OCI-LY3 (cell line): ENCODE data around the gene PDK2.

Experiments
- H2AFZ ChIP-seq: fragments of 200-600, 300-600 bp; shearing (Covaris generic); 2 replicates; pipeline ENCODE4 v1.6.0; 2014; ENCODE audit warnings: antibody characterized with exemption, low read depth, low read length
- H3K27ac ChIP-seq: fragments of 200-600, 300-600 bp; sonication (generic); 2 replicates; pipeline ENCODE4 v1.5.1; 2014; ENCODE audit warnings: mild to moderate bottlenecking, low read length, moderate library complexity, mixed read lengths
- H3K27me3 ChIP-seq: fragments of 200-600, 300-600 bp; sonication (generic); 2 replicates; pipeline ENCODE4 v1.6.1; 2014; ENCODE audit warnings: low read depth, low read length, mixed read lengths
- H3K36me3 ChIP-seq: fragments of 200-600, 300-600 bp; sonication (generic); replicated peaks from 2 replicates; pipeline ENCODE3; 2014; ENCODE audit warnings: low read depth, low read length, mixed read lengths
- H3K4me1 ChIP-seq: fragments of 300-600, 200-600 bp; sonication (generic); 2 replicates; pipeline ENCODE4 v1.6.1; 2014; ENCODE audit warnings: low read length, mixed read lengths
- H3K4me2 ChIP-seq: fragments of 200-600, 300-600 bp; sonication (generic); 2 replicates; pipeline ENCODE4 v1.6.1; 2014; ENCODE audit warnings: low read length, mixed read lengths
- H3K4me3 ChIP-seq: fragments of 300-600, 200-600 bp; sonication (generic); 2 replicates; pipeline ENCODE4 v1.5.1; 2014; ENCODE audit warnings: antibody characterized with exemption, mild to moderate bottlenecking, low read length, moderate library complexity
- H3K79me2 ChIP-seq: fragments of 300-600, 200-600 bp; shearing (Covaris generic); 2 replicates; pipeline ENCODE4 v1.6.1; 2014; ENCODE audit warnings: mild to moderate bottlenecking, low read length, mixed read lengths
- H3K9ac ChIP-seq: fragments of 300-600, 200-600 bp; shearing (Covaris generic); 2 replicates; pipeline ENCODE4 v1.6.0; 2014; ENCODE audit warnings: mild to moderate bottlenecking, low read length, moderate library complexity
- H3K9me3 ChIP-seq: fragments of 200-600, 300-600 bp; shearing (Covaris generic); 2 replicates; pipeline ENCODE4 v1.6.1; 2014; ENCODE audit warnings: low read length, mixed read lengths; ENCODE audit not compliant: insufficient read depth
- H4K20me1 ChIP-seq: fragments of 200-600, 300-600 bp; sonication (generic); 2 replicates; pipeline ENCODE4 v1.6.1; 2016; ENCODE audit warnings: low read length, mixed read lengths; ENCODE audit not compliant: insufficient read depth
- EZH2phosphoT487 ChIP-seq: fragments of 200-600 bp; shearing (Covaris generic); IDR thresholded peaks from 2 replicates; pipeline ENCODE4 v1.6.1; 2018; ENCODE audit warnings: antibody characterized with exemption, mixed run types, low read depth
- TF ChIP-seq, protein P1 (sequence below): fragments of 200-600, 300-600 bp; sonication (generic); IDR thresholded peaks from 2 replicates; pipeline ENCODE4 v1.5.1; 2014; ENCODE audit warnings: antibody characterized with exemption, low read length, low read depth

PDK2 gene

DNA sequence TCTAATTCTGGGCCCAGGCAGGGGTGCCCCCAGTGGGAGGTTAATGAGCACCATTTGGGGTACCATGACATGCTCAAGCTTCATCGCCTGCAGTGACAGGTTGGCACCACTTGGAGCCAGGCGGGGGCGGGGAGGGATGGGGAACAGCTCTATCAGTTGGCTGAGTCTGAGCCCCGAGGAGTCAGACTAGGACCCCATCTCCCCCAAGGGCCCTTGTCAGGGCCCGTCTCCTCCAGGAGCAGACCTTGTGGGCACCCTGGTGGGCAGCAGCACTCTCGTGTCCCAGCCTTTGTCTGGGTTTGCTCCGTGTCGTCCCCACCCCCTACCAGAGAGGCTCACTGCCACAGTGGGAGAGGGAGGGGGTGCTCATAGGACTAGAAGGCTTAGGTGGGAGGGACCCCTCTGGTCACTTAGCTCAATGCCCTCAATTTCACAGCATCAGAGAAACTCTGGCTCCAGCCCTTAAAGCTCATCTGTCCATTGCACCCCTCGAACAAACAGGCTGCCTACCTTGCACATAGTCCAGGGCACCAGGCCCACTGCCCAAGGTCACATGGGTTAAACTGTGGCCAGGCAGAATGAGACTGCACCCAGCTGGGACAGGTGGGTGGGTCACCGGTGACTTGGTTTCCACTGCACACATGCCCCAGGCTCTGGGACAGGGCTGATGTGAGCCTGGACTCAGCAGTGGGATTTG lies 51.2 kb downstream of the PDK2 start:
- no peaks in the 10 kb centered on the region for H3K27me3 ChIP-seq
- H3K9ac ChIP-seq, result peak overlapping the region; percentile 99
- peaks cover 83% of the 10 kb centered on the region for H3K36me3 ChIP-seq
- TF ChIP-seq, protein P1, sequence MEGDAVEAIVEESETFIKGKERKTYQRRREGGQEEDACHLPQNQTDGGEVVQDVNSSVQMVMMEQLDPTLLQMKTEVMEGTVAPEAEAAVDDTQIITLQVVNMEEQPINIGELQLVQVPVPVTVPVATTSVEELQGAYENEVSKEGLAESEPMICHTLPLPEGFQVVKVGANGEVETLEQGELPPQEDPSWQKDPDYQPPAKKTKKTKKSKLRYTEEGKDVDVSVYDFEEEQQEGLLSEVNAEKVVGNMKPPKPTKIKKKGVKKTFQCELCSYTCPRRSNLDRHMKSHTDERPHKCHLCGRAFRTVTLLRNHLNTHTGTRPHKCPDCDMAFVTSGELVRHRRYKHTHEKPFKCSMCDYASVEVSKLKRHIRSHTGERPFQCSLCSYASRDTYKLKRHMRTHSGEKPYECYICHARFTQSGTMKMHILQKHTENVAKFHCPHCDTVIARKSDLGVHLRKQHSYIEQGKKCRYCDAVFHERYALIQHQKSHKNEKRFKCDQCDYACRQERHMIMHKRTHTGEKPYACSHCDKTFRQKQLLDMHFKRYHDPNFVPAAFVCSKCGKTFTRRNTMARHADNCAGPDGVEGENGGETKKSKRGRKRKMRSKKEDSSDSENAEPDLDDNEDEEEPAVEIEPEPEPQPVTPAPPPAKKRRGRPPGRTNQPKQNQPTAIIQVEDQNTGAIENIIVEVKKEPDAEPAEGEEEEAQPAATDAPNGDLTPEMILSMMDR, result no peak
- no peak for TF ChIP-seq EZH2phosphoT487
- peaks cover 98% of the 10 kb centered on the region for H3K79me2 ChIP-seq
- H3K4me3 ChIP-seq, result peak overlapping the region; percentile 93
- H3K9me3 ChIP-seq, result no peaks in the 10 kb centered on the region
- H3K27ac ChIP-seq, result peak overlapping the region; percentile 98
- H3K4me2 ChIP-seq, result peak overlapping the region; percentile 95
- peaks cover 58% of the 10 kb centered on the region for H4K20me1 ChIP-seq
- H3K4me1 ChIP-seq, result peaks cover 51% of the 10 kb centered on the region
- no peak overlapping the region for H2AFZ ChIP-seq

DNA sequence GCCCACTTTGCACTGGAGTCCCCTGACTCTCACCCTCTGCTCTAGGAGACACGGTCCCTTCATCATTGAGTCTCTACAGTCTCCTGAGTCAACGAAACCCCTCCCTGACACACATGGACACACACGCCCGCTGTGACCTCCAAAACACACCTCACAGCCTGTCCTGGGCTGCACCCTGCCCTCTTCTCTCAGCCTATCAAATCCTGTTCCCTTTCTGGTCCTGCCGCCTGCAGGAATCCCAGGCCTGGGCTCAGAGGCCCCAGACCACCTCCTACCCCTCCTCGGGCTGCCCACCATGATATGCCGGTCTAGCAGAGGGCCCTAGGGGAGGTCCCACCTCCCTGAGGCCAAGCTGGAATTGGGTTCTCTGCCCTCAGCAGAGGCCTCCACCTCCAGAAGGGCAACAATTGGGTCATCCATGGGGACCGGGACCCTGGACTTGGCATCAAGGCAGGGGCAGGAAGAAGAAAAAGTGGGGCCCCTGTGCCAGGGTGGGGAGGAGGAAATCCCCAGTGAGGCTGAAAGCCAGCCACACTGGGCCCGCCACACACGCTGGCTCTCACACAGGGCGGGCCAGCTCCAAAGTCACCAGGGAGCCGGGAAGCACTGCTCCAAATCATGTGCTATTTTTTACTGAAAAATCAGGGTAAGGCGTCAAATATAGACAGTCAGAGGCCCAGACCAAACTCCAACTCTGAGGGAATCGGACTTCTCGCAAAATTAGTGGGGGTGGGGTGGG lies 51.9 kb downstream of the PDK2 start:
- peaks cover 97% of the 10 kb centered on the region for H3K79me2 ChIP-seq
- H3K9ac ChIP-seq, result peak overlapping the region; percentile 99
- H2AFZ ChIP-seq, result no peak overlapping the region
- peak overlapping the region; percentile 98 for H3K27ac ChIP-seq
- no peaks in the 10 kb centered on the region for H3K9me3 ChIP-seq
- H4K20me1 ChIP-seq, result peaks cover 51% of the 10 kb centered on the region
- peak overlapping the region; percentile 95 for H3K4me2 ChIP-seq
- TF ChIP-seq EZH2phosphoT487, result no peak
- TF ChIP-seq, protein P1, result no peak
- H3K27me3 ChIP-seq, result no peaks in the 10 kb centered on the region
- peak overlapping the region; percentile 93 for H3K4me3 ChIP-seq
- peaks cover 46% of the 10 kb centered on the region for H3K4me1 ChIP-seq
- peaks cover 77% of the 10 kb centered on the region for H3K36me3 ChIP-seq

DNA sequence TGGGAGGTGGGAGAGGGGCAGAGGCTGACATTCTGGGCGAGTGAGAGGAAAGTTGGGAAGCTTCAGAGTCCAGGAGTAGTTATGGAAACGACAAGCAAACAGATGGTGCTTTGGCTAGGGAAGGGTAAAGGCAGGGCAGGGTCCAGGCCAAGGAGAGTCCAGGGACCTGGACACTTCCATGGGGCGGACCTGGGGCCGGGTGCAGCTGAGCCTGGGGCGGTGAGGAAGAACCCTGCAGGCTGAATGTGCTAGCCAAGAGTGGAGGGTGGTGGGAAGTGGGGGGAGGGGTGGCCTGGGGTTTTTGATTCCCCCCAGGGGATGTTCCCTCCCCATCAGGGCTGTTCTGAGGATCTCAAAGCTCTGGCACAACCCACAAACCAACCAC lies 52.7 kb downstream of the PDK2 start:
- Histone ChIP-seq H2AFZ (no peak overlapping the region), H3K4me1 (peaks cover 46% of the 10 kb centered on the region), H3K9ac (peak overlapping the region; percentile 99), H3K4me3 (peak overlapping the region; percentile 93), H3K36me3 (peaks cover 70% of the 10 kb centered on the region), H4K20me1 (peaks cover 43% of the 10 kb centered on the region), H3K79me2 (peaks cover 97% of the 10 kb centered on the region), H3K4me2 (peak overlapping the region; percentile 95), H3K27ac (peak overlapping the region; percentile 98), H3K27me3 (no peaks in the 10 kb centered on the region), H3K9me3 (no peaks in the 10 kb centered on the region)
- TF ChIP-seq, protein P1, result no peak
- no peak for TF ChIP-seq EZH2phosphoT487
